ENCODE results near the gene MT1G. TPM values are rescaled to one million over a fixed set of nuclear protein-coding genes. Genes with fewer than 3 reads are reported as not detected.
A peak's percentile ranks its signal among the peaks of the same experiment; 100 is the strongest.

MT1G gene
- total and polyA plus RNA-seq, 3 experiments from 2014 or later, result 41.0 to 46.8 TPM; not detected in 1

- ChIA-PET CTCF (interaction anchor here (1.0 kb wide), 1 partner anchor 11 kb away, joined by 3 read pairs; no protein-coding TSS in a partner anchor), POLR2A (no interaction called here)
- H3K36me3 ChIP-seq (ENCODE audit: insufficient read depth, low read length), result no peaks in the 10 kb centered on the region
- no peaks in the 10 kb centered on the region for H3K36me3 Mint-ChIP-seq
- H3K27me3 ChIP-seq (ENCODE audit: insufficient read depth, low read length, poor library complexity, severe bottlenecking), result peaks cover 52% of the 10 kb centered on the region
- H3K4me3 Mint-ChIP-seq, result peak within 1 kb of the TSS in 5 of 7 donors; percentile 55 to 88 (median 69)
- peak within 1 kb of the TSS in 1 of 8 donors; percentile 10 for H3K27ac Mint-ChIP-seq
- H3K4me1 ChIP-seq (ENCODE audit: insufficient read depth, low read length), result peaks cover 23% of the 10 kb centered on the region
- peaks cover 59 to 71% of the 10 kb centered on the region in 2 donors for H3K27me3 Mint-ChIP-seq
- no peak within 1 kb of the TSS for H3K27ac ChIP-seq (ENCODE audit: low read depth, low read length)
- no peaks in the 10 kb centered on the region for H3K9me3 ChIP-seq (ENCODE audit: low read length)
- DNase-seq, result no peak
- H3K9me3 Mint-ChIP-seq, result no peaks in the 10 kb centered on the region
- H3K4me3 ChIP-seq (ENCODE audit: low read length), result no peak within 1 kb of the TSS
- peaks cover 19 to 38% (median 22%) of the 10 kb centered on the region in 3 donors for H3K4me1 Mint-ChIP-seq
Observed at GRCh38 chr16:56632156-56632847, 35.6 kb downstream of the MT1G start, which contains the start of gene MT1M. Gene MT1M (plus strand): TSS chr16:56632659. CDS start chr16:56632732, 73 bp downstream.

- POLR2A ChIA-PET, result no interaction called here
- H3K36me3 Mint-ChIP-seq, result no peaks in the 10 kb centered on the region
Observed at GRCh38 chr16:56631832-56632155, 36.1 kb downstream of the MT1G start.

GRCh38 chr16:56631197-56631596, 36.7 kb downstream of the MT1G start:
- H3K4me3 ChIP-seq (ENCODE audit: low read length), result no peak overlapping the region
- peaks cover 19 to 31% (median 20%) of the 10 kb centered on the region in 3 donors for H3K4me1 Mint-ChIP-seq
- CTCF ChIA-PET, result interaction anchor here (1.0 to 1.2 kb wide), 2 partner anchors 12 kb away, joined by 3 to 4 read pairs; no protein-coding TSS in a partner anchor
- peaks cover 50 to 60% of the 10 kb centered on the region in 2 donors for H3K27me3 Mint-ChIP-seq
- no peaks in the 10 kb centered on the region for H3K36me3 ChIP-seq (ENCODE audit: insufficient read depth, low read length)
- H3K4me1 ChIP-seq (ENCODE audit: insufficient read depth, low read length), result peaks cover 23% of the 10 kb centered on the region
- POLR2A ChIA-PET, result no interaction called here
- no peaks in the 10 kb centered on the region for H3K9me3 Mint-ChIP-seq
- H3K27ac ChIP-seq (ENCODE audit: low read depth, low read length), result no peak overlapping the region
- H3K9me3 ChIP-seq (ENCODE audit: low read length), result no peaks in the 10 kb centered on the region
- H3K4me3 Mint-ChIP-seq, result no peak overlapping the region
- no peak for DNase-seq
- no peak overlapping the region for H3K27ac Mint-ChIP-seq
- H3K36me3 Mint-ChIP-seq, result no peaks in the 10 kb centered on the region
- peaks cover 47% of the 10 kb centered on the region for H3K27me3 ChIP-seq (ENCODE audit: insufficient read depth, low read length, poor library complexity, severe bottlenecking)

More at GRCh38 chr16:56631832-56632155, 36.1 kb downstream of the MT1G start:
- peak overlapping the region in 1 of 8 donors; percentile 10 for H3K27ac Mint-ChIP-seq
- Histone ChIP-seq H3K4me1 (ENCODE audit: insufficient read depth, low read length) (peaks cover 23% of the 10 kb centered on the region), H3K36me3 (ENCODE audit: insufficient read depth, low read length) (no peaks in the 10 kb centered on the region), H3K4me3 (ENCODE audit: low read length) (no peak overlapping the region), H3K9me3 (ENCODE audit: low read length) (no peaks in the 10 kb centered on the region), H3K27me3 (ENCODE audit: insufficient read depth, low read length, poor library complexity, severe bottlenecking) (peaks cover 52% of the 10 kb centered on the region), H3K27ac (ENCODE audit: low read depth, low read length) (no peak overlapping the region)
- H3K27me3 Mint-ChIP-seq, result peaks cover 54 to 66% of the 10 kb centered on the region in 2 donors
- H3K4me3 Mint-ChIP-seq, result peak overlapping the region in 5 of 7 donors; percentile 55 to 88 (median 69)
- CTCF ChIA-PET, result interaction anchor here (1.0 kb wide), 1 partner anchor 12 kb away, joined by 3 read pairs; no protein-coding TSS in a partner anchor
- DNase-seq, result no peak
- H3K4me1 Mint-ChIP-seq, result peaks cover 19 to 34% (median 22%) of the 10 kb centered on the region in 3 donors
- no peaks in the 10 kb centered on the region for H3K9me3 Mint-ChIP-seq

GRCh38 chr16:56630134-56630533, 37.7 kb downstream of the MT1G start:
- peaks cover 45% of the 10 kb centered on the region for H3K27me3 ChIP-seq (ENCODE audit: insufficient read depth, low read length, poor library complexity, severe bottlenecking)
- H3K4me3 ChIP-seq (ENCODE audit: low read length), result no peak overlapping the region
- ChIA-PET POLR2A (interaction anchor here (1.4 kb wide), 1 partner anchor 13 kb away, joined by 4 read pairs; no protein-coding TSS in a partner anchor), CTCF (interaction anchor here (0.9 to 1.2 kb wide), 2 partner anchors 13 to 33 kb away, joined by 3 to 4 read pairs; no protein-coding TSS in a partner anchor)
- DNase-seq, result no peak
- Mint-ChIP-seq H3K4me3 (peak overlapping the region in 1 of 7 donors; percentile 37), H3K36me3 (peaks cover 0 to 2% (median 0%) of the 10 kb centered on the region in 3 donors), H3K27me3 (peaks cover 43 to 53% of the 10 kb centered on the region in 2 donors), H3K4me1 (peaks cover 20 to 31% (median 22%) of the 10 kb centered on the region in 3 donors), H3K27ac (peak overlapping the region in 1 of 8 donors; percentile 91), H3K9me3 (no peaks in the 10 kb centered on the region)
- no peaks in the 10 kb centered on the region for H3K36me3 ChIP-seq (ENCODE audit: insufficient read depth, low read length)
- no peak overlapping the region for H3K27ac ChIP-seq (ENCODE audit: low read depth, low read length)
- H3K4me1 ChIP-seq (ENCODE audit: insufficient read depth, low read length), result peaks cover 23% of the 10 kb centered on the region
- H3K9me3 ChIP-seq (ENCODE audit: low read length), result no peaks in the 10 kb centered on the region

- peaks cover 37 to 47% of the 10 kb centered on the region in 2 donors for H3K27me3 Mint-ChIP-seq
- Histone ChIP-seq H3K4me3 (ENCODE audit: low read length) (no peak overlapping the region), H3K9me3 (ENCODE audit: low read length) (no peaks in the 10 kb centered on the region), H3K36me3 (ENCODE audit: insufficient read depth, low read length) (no peaks in the 10 kb centered on the region), H3K4me1 (ENCODE audit: insufficient read depth, low read length) (peaks cover 21% of the 10 kb centered on the region), H3K27me3 (ENCODE audit: insufficient read depth, low read length, poor library complexity, severe bottlenecking) (peaks cover 39% of the 10 kb centered on the region), H3K27ac (ENCODE audit: low read depth, low read length) (no peak overlapping the region)
- H3K4me3 Mint-ChIP-seq, result peak overlapping the region in 1 of 7 donors; percentile 37
- H3K4me1 Mint-ChIP-seq, result peaks cover 18 to 30% (median 19%) of the 10 kb centered on the region in 3 donors
- CTCF ChIA-PET, result interaction anchor here (1.0 kb wide), 1 partner anchor 11 kb away, joined by 3 read pairs; no protein-coding TSS in a partner anchor
- POLR2A ChIA-PET, result interaction anchor here (1.2 to 1.4 kb wide), 2 partner anchors 12 to 14 kb away, joined by 4 read pairs; no protein-coding TSS in a partner anchor
- no peak overlapping the region for H3K27ac Mint-ChIP-seq
- H3K36me3 Mint-ChIP-seq, result peaks cover 0 to 2% (median 0%) of the 10 kb centered on the region in 3 donors
- no peak for DNase-seq
- H3K9me3 Mint-ChIP-seq, result no peaks in the 10 kb centered on the region
Observed at GRCh38 chr16:56629531-56629930, 38.3 kb downstream of the MT1G start.

GRCh38 chr16:56628486-56629350, 39.1 kb downstream of the MT1G start:
- Mint-ChIP-seq H3K9me3 (no peaks in the 10 kb centered on the region), H3K36me3 (peaks cover 0 to 2% (median 0%) of the 10 kb centered on the region in 3 donors), H3K27ac (peak overlapping the region in 1 of 8 donors; percentile 32), H3K4me1 (peaks cover 22 to 26% (median 22%) of the 10 kb centered on the region in 3 donors), H3K4me3 (peak overlapping the region in 2 of 7 donors; percentile 32 to 49), H3K27me3 (peaks cover 29 to 40% of the 10 kb centered on the region in 2 donors)
- Histone ChIP-seq H3K36me3 (ENCODE audit: insufficient read depth, low read length) (no peaks in the 10 kb centered on the region), H3K27me3 (ENCODE audit: insufficient read depth, low read length, poor library complexity, severe bottlenecking) (peaks cover 30% of the 10 kb centered on the region), H3K4me3 (ENCODE audit: low read length) (no peak overlapping the region), H3K27ac (ENCODE audit: low read depth, low read length) (no peak overlapping the region), H3K4me1 (ENCODE audit: insufficient read depth, low read length) (peaks cover 21% of the 10 kb centered on the region), H3K9me3 (ENCODE audit: low read length) (no peaks in the 10 kb centered on the region)
- ChIA-PET POLR2A (interaction anchor here (1.2 kb wide), 1 partner anchor 11 kb away, joined by 4 read pairs; no protein-coding TSS in a partner anchor), CTCF (interaction anchor here (1.0 to 1.4 kb wide), 4 partner anchors 11 to 28 kb away, joined by 3 to 4 read pairs (median 3); no protein-coding TSS in a partner anchor)
- no peak for DNase-seq

- Mint-ChIP-seq H3K4me3 (peak overlapping the region in 4 of 7 donors; percentile 90 to 93 (median 92)), H3K27ac (no peak overlapping the region), H3K36me3 (peaks cover 0 to 2% (median 0%) of the 10 kb centered on the region in 3 donors), H3K4me1 (peaks cover 15 to 17% (median 16%) of the 10 kb centered on the region in 3 donors), H3K27me3 (peaks cover 14 to 21% of the 10 kb centered on the region in 2 donors), H3K9me3 (no peaks in the 10 kb centered on the region)
- Histone ChIP-seq H3K36me3 (ENCODE audit: insufficient read depth, low read length) (no peaks in the 10 kb centered on the region), H3K27ac (ENCODE audit: low read depth, low read length) (no peak overlapping the region), H3K4me3 (ENCODE audit: low read length) (no peak overlapping the region), H3K9me3 (ENCODE audit: low read length) (no peaks in the 10 kb centered on the region), H3K27me3 (ENCODE audit: insufficient read depth, low read length, poor library complexity, severe bottlenecking) (peaks cover 13% of the 10 kb centered on the region), H3K4me1 (ENCODE audit: insufficient read depth, low read length) (peaks cover 15% of the 10 kb centered on the region)
- CTCF ChIA-PET, result interaction anchor here (1.0 to 2.6 kb wide), 3 partner anchors 17 to 26 kb away, joined by 3 to 10 read pairs (median 4); no protein-coding TSS in a partner anchor
- no peak for DNase-seq
- POLR2A ChIA-PET, result interaction anchor here (1.6 kb wide), 1 partner anchor 56 kb away, joined by 4 read pairs; the partner anchor contains the start of gene MT1X
Observed at GRCh38 chr16:56626685-56627084, 41.2 kb downstream of the MT1G start.
